Body of pancreas (tissue), 4 donors: ENCODE data around the gene CAND1.

Experiments used
- CTCF ChIP-seq, 7 experiments: fragments of 450-650 bp in 4 of 7; fragments of 200-600 bp in 3 of 7; sonication (generic) in 3 of 7; IDR thresholded peaks; one replicate each; pipeline ENCODE4 v1.5.1; 2016 to 2019; ENCODE audit warnings: antibody characterized with exemption in 7 of 7
- POLR2A ChIP-seq, 3 donors: fragments of 450-650 bp; IDR thresholded peaks; one replicate each; pipeline ENCODE4 v1.6.1; 2016; ENCODE audit warnings: antibody characterized with exemption in 3 of 3, mild to moderate bottlenecking in 2 of 3

- no peak for TF ChIP-seq POLR2A (IDR thresholded peaks at IDR 0.05)
- TF ChIP-seq CTCF (IDR thresholded peaks at IDR 0.05), result no peak
Measured at GRCh38 chr12:67299526-67299925, 30.4 kb downstream of the CAND1 start.
